Epithelial cell of prostate (primary cell): ENCODE data around the gene ADCY9.

ENCODE experiments used
- DNase-seq: peaks from one replicate; pipeline ENCODE4 v3.0.0-alpha.2; 2011; ENCODE audit warnings: low read depth, low spot score
- H3K27ac ChIP-seq: fragments of 450-650 bp; 2 replicates; pipeline ENCODE4 v1.5.1; 2017; ENCODE audit warnings: mild to moderate bottlenecking

Gene ADCY9

GRCh38 chr16:4124535-4125294, 8.5 kb upstream of the ADCY9 start:
- H3K27ac ChIP-seq, result no peak overlapping the region
- no peak for DNase-seq

- no peak overlapping the region for H3K27ac ChIP-seq
- no peak for DNase-seq
These were observed 7.5 kb upstream of the ADCY9 start for GRCh38 chr16:4123616-4124300.

GRCh38 chr16:4120176-4120575, 3.9 kb upstream of the ADCY9 start:
- no peak overlapping the region for H3K27ac ChIP-seq
- DNase-seq, result no peak

GRCh38 chr16:4117250-4117578, 972 bp upstream of the ADCY9 start:
- no peak for DNase-seq
- H3K27ac ChIP-seq, result no peak overlapping the region

GRCh38 chr16:4115949-4116318, 308 bp downstream of the ADCY9 start:
- no peak for DNase-seq
- no peak overlapping the region for H3K27ac ChIP-seq

- DNase-seq, result no peak
These were observed 863 bp downstream of the ADCY9 start for GRCh38 chr16:4115209-4115948.

GRCh38 chr16:4114257-4115208, 1.7 kb downstream of the ADCY9 start:
- no peak for DNase-seq
- H3K27ac ChIP-seq, result no peak overlapping the region

More at GRCh38 chr16:4115209-4115948, 863 bp downstream of the ADCY9 start:
- H3K27ac ChIP-seq, result no peak overlapping the region

- no peak overlapping the region for H3K27ac ChIP-seq
- DNase-seq, result no peak
These were observed 2.6 kb downstream of the ADCY9 start for GRCh38 chr16:4113358-4114256.

- no peak for DNase-seq
- no peak overlapping the region for H3K27ac ChIP-seq
These were observed 4.2 kb downstream of the ADCY9 start for GRCh38 chr16:4111748-4112696.

- H3K27ac ChIP-seq, result no peak overlapping the region
- no peak for DNase-seq
These were observed 5.6 kb downstream of the ADCY9 start for GRCh38 chr16:4110680-4111079.

- no peak for DNase-seq
- H3K27ac ChIP-seq, result no peak overlapping the region
These were observed 6.2 kb downstream of the ADCY9 start for GRCh38 chr16:4110065-4110464.

GRCh38 chr16:4109250-4109736, 6.9 kb downstream of the ADCY9 start:
- H3K27ac ChIP-seq, result no peak overlapping the region
- DNase-seq, result no peak

- no peak overlapping the region for H3K27ac ChIP-seq
- DNase-seq, result no peak
These were observed 9.7 kb downstream of the ADCY9 start for GRCh38 chr16:4106516-4106915.

GRCh38 chr16:4105848-4106247, 10.4 kb downstream of the ADCY9 start:
- H3K27ac ChIP-seq, result no peak overlapping the region
- DNase-seq, result no peak

- H3K27ac ChIP-seq, result no peak overlapping the region
- DNase-seq, result no peak
These were observed 12.5 kb downstream of the ADCY9 start for GRCh38 chr16:4103745-4104144.

GRCh38 chr16:4101421-4102219, 14.6 kb downstream of the ADCY9 start:
- no peak overlapping the region for H3K27ac ChIP-seq
- DNase-seq, result no peak

- no peak overlapping the region for H3K27ac ChIP-seq
- no peak for DNase-seq
These were observed 17.7 kb downstream of the ADCY9 start for GRCh38 chr16:4098501-4098900.
